HUES64 (cell line): ENCODE results near the gene TMBIM1.

Experiments used
- H3K27ac ChIP-seq: 2 replicates; pipeline ENCODE4 v1.7.0; 2013; ENCODE audit warnings: low read depth, low read length, inconsistent platforms
- H3K27me3 ChIP-seq: 2 replicates; pipeline ENCODE4 v1.6.1; 2013; ENCODE audit warnings: mild to moderate bottlenecking, low read length; ENCODE audit not compliant: insufficient read depth
- H3K36me3 ChIP-seq: 2 replicates; pipeline ENCODE4 v1.6.1; 2013; ENCODE audit warnings: mild to moderate bottlenecking, low read length; ENCODE audit not compliant: insufficient read depth
- H3K4me1 ChIP-seq: 2 replicates; pipeline ENCODE4 v1.6.1; 2013; ENCODE audit warnings: mild to moderate bottlenecking, low read length, moderate library complexity; ENCODE audit not compliant: insufficient read depth
- H3K4me3 ChIP-seq: 2 replicates; pipeline ENCODE4 v1.5.1; 2013; ENCODE audit warnings: mild to moderate bottlenecking, low read length, moderate library complexity
- H3K9ac ChIP-seq: 2 replicates; pipeline ENCODE4 v1.6.1; 2013; ENCODE audit warnings: mild to moderate bottlenecking, low read depth, low read length
- H3K9me3 ChIP-seq: 2 replicates; pipeline ENCODE4 v1.6.1; 2013; ENCODE audit warnings: low read depth, low read length; ENCODE audit not compliant: insufficient read depth
- WGBS: fragments of 150-250, 120-280 bp; methylation state at CpG from one replicate; pipeline ENCODE4 v1.1.7; 2013; ENCODE audit warnings: missing lambda C conversion rate; 5-methylcytosine and 5-hydroxymethylcytosine counted together

The TMBIM1 gene

DNA sequence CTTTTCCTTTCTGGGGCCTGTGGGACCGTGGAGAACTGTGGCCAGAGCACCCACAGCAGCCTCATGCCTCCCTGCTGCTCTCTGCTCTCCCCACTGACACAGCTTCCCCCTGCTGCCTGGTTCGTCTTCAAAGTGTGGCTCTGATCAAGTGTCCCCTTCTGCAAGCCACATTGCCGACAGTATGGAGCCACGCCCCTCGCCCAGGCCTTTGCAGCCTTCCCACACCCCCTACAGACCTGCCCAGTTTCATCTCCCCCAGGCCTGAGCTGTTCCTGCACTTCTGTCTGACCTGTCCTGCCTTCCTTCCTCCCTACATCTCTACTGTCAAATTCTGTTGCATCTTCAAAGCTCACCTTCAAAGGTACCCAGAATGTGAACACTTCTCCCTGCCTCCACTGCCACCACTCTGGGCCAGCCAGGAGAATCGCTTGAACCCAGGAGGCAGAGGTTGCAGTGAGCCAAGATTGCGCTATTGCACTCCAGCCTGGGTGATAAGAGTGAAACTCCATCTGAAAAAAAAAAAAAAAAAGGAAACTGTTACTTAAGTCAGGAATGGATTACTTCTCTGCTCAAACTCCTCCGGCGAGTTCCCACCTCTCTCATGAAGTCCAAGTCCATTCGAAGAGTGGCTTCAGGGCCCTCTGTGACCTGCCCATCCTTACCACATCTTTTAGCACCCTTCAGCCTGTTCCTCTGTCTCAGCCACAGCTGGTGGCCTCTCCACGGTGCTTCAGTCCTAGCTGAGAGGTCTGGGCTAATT is 35.3 kb upstream of the TMBIM1 start:
- Histone ChIP-seq H3K36me3 (no peaks in the 10 kb centered on the region), H3K9ac (no peak overlapping the region), H3K27ac (no peak overlapping the region), H3K9me3 (no peaks in the 10 kb centered on the region), H3K27me3 (no peaks in the 10 kb centered on the region), H3K4me3 (no peak overlapping the region), H3K4me1 (peaks cover 25% of the 10 kb centered on the region)
- 84% methylated on average over 11 of the region's 11 CpGs for WGBS

DNA sequence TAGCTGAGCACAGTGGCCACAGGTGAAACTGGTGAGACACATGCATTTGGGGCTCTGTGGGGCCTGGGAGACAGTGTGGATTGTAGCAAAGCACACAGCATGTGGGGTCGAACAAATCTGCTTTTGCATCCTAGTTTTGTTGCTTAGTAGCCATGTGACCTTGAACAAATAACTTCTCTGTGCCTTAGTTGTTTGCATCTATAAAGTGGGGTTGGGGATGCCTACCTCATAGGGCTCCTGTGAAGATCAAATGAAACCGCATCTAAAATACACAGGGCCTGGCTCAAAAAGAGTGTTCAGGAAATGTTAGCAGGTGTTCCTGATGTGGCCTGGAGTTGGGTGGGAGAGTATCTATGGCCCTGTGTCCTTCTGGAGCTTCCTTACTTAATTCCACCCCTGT is 34.0 kb upstream of the TMBIM1 start:
- Histone ChIP-seq H3K9me3 (no peaks in the 10 kb centered on the region), H3K27ac (no peak overlapping the region), H3K4me3 (no peak overlapping the region), H3K27me3 (no peaks in the 10 kb centered on the region), H3K9ac (no peak overlapping the region), H3K4me1 (peaks cover 31% of the 10 kb centered on the region), H3K36me3 (no peaks in the 10 kb centered on the region)
- WGBS = 91% methylated on average over 2 of the region's 2 CpGs

DNA sequence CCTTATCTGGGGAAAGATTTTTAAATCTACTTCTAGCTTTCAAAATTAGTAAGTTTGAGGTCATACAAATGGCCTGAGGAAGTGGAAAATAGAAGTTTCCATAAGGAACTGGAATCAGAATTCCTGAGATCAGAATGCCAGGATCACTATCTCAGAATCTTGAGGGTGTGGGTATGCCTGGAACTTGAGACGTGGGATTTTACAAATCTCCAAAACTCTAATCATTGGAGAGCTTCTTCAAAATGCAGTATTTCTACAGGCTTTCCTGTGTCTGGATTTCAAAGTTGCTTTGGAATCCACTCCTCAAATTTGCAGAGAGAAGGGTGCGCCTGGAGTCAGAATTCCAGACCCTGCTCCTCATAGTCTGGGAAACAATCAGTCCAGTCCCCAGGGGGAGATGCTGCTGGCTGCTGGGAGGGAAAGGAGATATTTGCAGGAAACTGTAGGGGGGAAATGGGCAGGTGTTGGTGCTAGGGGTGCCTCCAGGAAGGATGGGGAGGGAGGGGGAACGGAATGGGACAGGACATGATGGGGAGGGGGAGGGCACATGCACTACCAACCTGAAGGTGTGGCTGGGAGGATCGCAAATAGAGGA is 33.4 kb upstream of the TMBIM1 start:
- H3K27me3 ChIP-seq = no peaks in the 10 kb centered on the region
- H3K4me1 ChIP-seq = peaks cover 31% of the 10 kb centered on the region
- H3K27ac ChIP-seq = no peak overlapping the region
- H3K4me3 ChIP-seq = no peak overlapping the region
- no peaks in the 10 kb centered on the region for H3K36me3 ChIP-seq
- H3K9me3 ChIP-seq = no peaks in the 10 kb centered on the region
- no peak overlapping the region for H3K9ac ChIP-seq
- WGBS = 72% methylated on average over 4 of the region's 4 CpGs

DNA sequence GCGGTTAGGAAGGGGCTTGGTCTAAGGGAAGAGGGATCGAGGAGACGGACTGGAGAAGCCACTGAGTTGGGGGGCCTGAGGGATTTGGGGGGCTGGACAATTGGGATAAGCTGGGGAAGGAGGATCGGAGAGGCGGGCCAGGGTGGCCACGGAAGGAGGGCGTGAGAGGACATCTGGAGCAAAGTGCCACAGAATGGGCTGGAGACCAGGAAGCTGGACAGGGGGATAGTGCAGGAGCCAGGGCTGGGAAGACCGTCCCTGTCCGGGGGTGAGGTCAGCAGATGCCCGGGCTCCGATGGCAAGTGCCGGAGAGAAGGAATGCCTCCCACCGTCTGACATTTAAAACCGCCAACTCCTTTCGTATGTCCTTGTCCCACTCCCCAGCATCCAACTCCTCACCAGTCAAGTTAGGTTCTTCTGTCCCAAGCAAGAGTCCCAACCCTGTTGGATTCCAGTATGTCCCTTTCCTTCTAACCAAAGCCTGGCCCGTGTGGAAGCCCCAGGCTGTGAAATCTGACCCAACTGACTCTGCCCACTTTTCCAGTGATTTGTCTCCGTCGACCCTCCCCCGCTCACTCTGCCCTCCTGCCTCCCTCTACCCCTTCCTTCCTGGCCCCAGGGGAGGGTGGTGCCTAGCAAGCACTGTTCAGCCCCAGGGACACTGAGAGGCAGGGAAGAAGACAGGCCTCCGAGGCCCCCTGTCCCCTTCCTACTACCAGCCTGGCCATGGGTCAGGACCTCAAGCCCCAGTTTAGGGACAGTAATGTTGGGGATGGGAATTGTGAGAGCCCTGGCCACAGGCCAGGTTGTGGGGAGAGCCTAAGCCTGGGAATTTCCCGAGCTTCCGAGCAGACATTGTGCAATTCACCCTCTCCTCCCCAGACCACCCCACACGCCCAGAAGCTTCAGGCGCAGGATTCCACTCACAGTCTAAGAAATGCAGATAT is 31.5 kb upstream of the TMBIM1 start:
- Histone ChIP-seq H3K4me1 (peaks cover 31% of the 10 kb centered on the region), H3K9ac (peak overlapping the region; percentile 39; the same call in 1 of the 2 replicates), H3K27me3 (no peaks in the 10 kb centered on the region), H3K36me3 (no peaks in the 10 kb centered on the region), H3K27ac (peak overlapping the region; percentile 70; the same call in 1 of the 2 replicates), H3K4me3 (peak overlapping the region; percentile 78), H3K9me3 (no peaks in the 10 kb centered on the region)
- 3% methylated on average over 22 of the region's 24 CpGs for WGBS

DNA sequence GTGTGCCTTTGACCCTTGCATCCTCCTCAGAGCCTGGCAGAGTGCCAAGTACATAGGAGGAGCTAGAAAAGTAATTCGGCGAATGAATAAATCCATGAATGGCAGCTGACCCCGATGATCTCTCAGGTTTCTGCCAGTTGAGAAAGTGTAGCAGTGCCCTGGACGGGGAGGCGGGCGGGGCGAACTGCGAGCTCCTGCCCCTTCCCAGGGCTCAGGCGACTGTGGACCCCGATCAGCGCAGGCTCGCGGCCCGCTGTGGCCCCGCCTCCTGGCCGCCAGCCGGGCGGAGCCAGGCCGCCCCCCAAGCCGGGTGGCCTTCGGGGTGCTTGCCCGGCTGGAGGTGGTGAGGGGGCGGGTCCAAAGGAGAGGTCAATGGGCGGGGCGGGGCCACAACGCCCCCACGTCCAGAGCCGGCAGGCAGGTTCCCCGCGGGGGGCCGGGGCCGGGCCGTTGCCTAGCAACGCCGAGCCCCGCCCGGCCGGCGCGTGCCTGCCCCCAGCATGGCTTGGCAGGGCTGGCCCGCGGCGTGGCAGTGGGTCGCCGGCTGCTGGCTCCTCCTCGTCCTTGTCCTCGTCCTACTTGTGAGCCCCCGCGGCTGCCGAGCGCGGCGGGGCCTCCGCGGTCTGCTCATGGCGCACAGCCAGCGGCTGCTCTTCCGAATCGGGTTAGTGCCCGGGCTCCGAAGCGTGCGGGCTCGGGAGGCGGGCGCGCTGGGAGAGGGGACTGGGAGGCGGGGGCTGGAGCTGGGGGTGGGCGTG is 30.6 kb upstream of the TMBIM1 start:
- Histone ChIP-seq H3K27ac (peak overlapping the region; percentile 59; the same call in 1 of the 2 replicates), H3K4me3 (peak overlapping the region; percentile 78), H3K4me1 (peaks cover 31% of the 10 kb centered on the region), H3K9me3 (no peaks in the 10 kb centered on the region), H3K27me3 (no peaks in the 10 kb centered on the region), H3K36me3 (no peaks in the 10 kb centered on the region), H3K9ac (peak overlapping the region; percentile 64)
- 1% methylated on average over 69 of the region's 69 CpGs for WGBS

- H3K9me3 ChIP-seq = no peaks in the 10 kb centered on the region
- no peak overlapping the region for H3K9ac ChIP-seq
- 87% methylated on average over 2 of the region's 3 CpGs for WGBS
- no peak overlapping the region for H3K4me3 ChIP-seq
- peaks cover 22% of the 10 kb centered on the region for H3K4me1 ChIP-seq
- no peak overlapping the region for H3K27ac ChIP-seq
- H3K27me3 ChIP-seq = no peaks in the 10 kb centered on the region
- no peaks in the 10 kb centered on the region for H3K36me3 ChIP-seq
Observed at GRCh38 chr2:218320704-218321336, 28.5 kb upstream of the TMBIM1 start.

DNA sequence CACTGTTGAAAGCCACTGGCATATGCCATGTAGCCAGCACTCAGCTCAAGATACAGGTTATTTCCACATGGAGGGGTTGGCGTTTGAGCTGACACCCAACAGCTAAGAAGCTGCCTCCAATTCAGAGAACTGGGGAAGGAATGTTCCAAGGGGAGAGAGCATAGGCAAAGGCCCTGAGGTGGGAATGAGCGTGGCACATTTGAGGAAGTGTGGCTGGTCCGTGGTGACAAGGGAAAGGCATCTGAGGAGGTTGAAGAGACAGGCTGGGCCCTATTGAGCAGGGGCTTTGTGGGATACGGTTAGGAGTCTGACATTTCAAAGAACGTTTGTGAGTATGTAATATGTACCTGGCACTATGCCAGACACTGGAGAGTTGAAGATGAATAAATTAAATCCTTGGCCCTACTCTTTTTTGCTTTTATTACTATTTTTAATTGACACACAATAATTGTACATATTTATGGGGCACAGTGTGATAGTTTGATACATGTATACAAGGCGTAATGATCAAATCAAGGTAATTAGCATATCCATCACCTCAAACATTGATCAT is 27.6 kb upstream of the TMBIM1 start:
- Histone ChIP-seq H3K9ac (no peak overlapping the region), H3K27me3 (no peaks in the 10 kb centered on the region), H3K27ac (no peak overlapping the region), H3K4me1 (peaks cover 16% of the 10 kb centered on the region), H3K9me3 (no peaks in the 10 kb centered on the region), H3K4me3 (no peak overlapping the region), H3K36me3 (no peaks in the 10 kb centered on the region)
- WGBS = 67% methylated on average over 6 of the region's 6 CpGs

DNA sequence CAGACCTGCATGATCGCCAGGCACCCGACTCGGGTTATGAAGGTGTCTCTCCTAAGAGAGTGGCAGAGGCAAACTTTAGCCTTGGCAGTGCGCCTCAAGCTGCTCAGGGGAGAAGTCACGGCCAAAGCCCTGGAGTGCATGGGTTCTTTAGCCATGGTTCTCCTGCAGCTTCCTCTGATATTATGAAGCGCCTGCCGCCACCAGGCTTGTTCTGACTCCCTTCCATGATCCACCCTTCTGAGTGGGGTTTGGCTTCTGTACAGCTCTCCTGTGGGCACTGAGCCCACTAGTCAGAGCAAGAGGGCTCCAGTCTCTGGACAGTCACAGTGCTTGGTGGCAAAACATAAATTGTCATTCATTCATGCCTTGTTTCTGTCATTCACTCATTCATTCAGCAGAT is 25.9 kb upstream of the TMBIM1 start:
- no peaks in the 10 kb centered on the region for H3K9me3 ChIP-seq
- peaks cover 7% of the 10 kb centered on the region for H3K4me1 ChIP-seq
- H3K27ac ChIP-seq = no peak overlapping the region
- H3K27me3 ChIP-seq = no peaks in the 10 kb centered on the region
- 80% methylated on average over 7 of the region's 7 CpGs for WGBS
- no peak overlapping the region for H3K9ac ChIP-seq
- no peak overlapping the region for H3K4me3 ChIP-seq
- no peaks in the 10 kb centered on the region for H3K36me3 ChIP-seq

DNA sequence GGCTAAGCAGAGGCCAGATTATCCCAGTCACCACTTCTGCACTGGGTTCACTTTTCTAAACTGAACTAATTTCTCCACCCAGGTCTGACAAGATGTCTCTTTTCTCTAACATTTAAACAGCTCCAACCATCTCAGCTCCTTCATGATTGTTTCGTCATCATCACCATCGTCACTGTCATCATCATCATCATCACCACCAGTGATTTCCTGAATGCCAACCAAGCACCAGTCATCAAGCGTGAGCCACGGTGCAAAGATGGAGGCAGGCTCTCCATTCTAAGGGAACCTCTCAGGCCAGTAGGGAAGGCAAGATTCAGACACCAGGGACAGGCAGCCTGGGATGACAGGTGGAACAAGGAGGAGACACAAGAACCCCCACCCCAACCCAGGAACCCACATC is 25.5 kb upstream of the TMBIM1 start:
- Histone ChIP-seq H3K4me1 (peaks cover 7% of the 10 kb centered on the region), H3K4me3 (no peak overlapping the region), H3K27me3 (no peaks in the 10 kb centered on the region), H3K9me3 (no peaks in the 10 kb centered on the region), H3K36me3 (no peaks in the 10 kb centered on the region), H3K27ac (no peak overlapping the region), H3K9ac (no peak overlapping the region)
- 93% methylated on average over 4 of the region's 4 CpGs for WGBS

DNA sequence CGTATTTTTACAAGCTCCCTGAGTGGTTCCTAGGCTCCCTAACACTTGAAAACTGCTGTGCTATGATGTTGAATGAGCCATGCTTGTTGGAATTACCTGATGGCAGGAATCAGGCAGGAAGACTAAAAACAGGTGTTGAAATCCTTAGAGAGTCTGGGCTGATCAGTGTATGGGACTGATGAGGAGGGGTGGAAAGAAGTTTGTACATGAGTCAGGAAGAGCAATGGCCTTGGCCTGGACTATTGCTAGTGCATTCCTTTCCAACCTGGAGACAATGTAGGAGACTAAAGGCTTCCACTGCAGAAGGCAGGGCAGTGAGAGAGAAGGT is 25.0 kb upstream of the TMBIM1 start:
- 94% methylated on average over 1 of the region's 1 CpG for WGBS
- H3K9ac ChIP-seq = no peak overlapping the region

More for the DNA sequence above, 25.0 kb upstream of the TMBIM1 start:
- Histone ChIP-seq H3K9me3 (no peaks in the 10 kb centered on the region), H3K4me1 (peaks cover 3% of the 10 kb centered on the region), H3K27me3 (no peaks in the 10 kb centered on the region), H3K27ac (no peak overlapping the region), H3K36me3 (no peaks in the 10 kb centered on the region), H3K4me3 (no peak overlapping the region)
